ENCODE data around the gene PDLIM5.

PDLIM5 gene

GRCh38 chr4:94435874-94436273 lies 15.9 kb upstream of the PDLIM5 start:
- DNase-seq (ENCODE audit: low read depth): no peak
- no peak overlapping the region for H3K4me3 ChIP-seq (ENCODE audit: control insufficient read depth, low read depth, low read length)
- no peak for TF ChIP-seq CTCF (conservative IDR thresholded peaks at IDR 0.05; ENCODE audit: control insufficient read depth, insufficient read depth, low read depth, low read length)

- TF ChIP-seq CTCF (conservative IDR thresholded peaks at IDR 0.05; ENCODE audit: control insufficient read depth, insufficient read depth, low read depth, low read length): no peak
- no peak for DNase-seq (ENCODE audit: low read depth)
- no peak overlapping the region for H3K4me3 ChIP-seq (ENCODE audit: control insufficient read depth, low read depth, low read length)
Observed at GRCh38 chr4:94436512-94436911, 15.2 kb upstream of the PDLIM5 start.

- DNase-seq (ENCODE audit: low read depth): no peak
- no peak overlapping the region for H3K4me3 ChIP-seq (ENCODE audit: control insufficient read depth, low read depth, low read length)
- no peak for TF ChIP-seq CTCF (conservative IDR thresholded peaks at IDR 0.05; ENCODE audit: control insufficient read depth, insufficient read depth, low read depth, low read length)
Observed at GRCh38 chr4:94439606-94440005, 12.1 kb upstream of the PDLIM5 start.

- no peak for TF ChIP-seq CTCF (conservative IDR thresholded peaks at IDR 0.05; ENCODE audit: control insufficient read depth, insufficient read depth, low read depth, low read length)
- no peak overlapping the region for H3K4me3 ChIP-seq (ENCODE audit: control insufficient read depth, low read depth, low read length)
- DNase-seq (ENCODE audit: low read depth): no peak
Observed at GRCh38 chr4:94441838-94442237, 9.9 kb upstream of the PDLIM5 start.

GRCh38 chr4:94442251-94442650 lies 9.5 kb upstream of the PDLIM5 start:
- DNase-seq (ENCODE audit: low read depth): no peak
- no peak overlapping the region for H3K4me3 ChIP-seq (ENCODE audit: control insufficient read depth, low read depth, low read length)
- no peak for TF ChIP-seq CTCF (conservative IDR thresholded peaks at IDR 0.05; ENCODE audit: control insufficient read depth, insufficient read depth, low read depth, low read length)

GRCh38 chr4:94446386-94446785 lies 5.4 kb upstream of the PDLIM5 start:
- TF ChIP-seq CTCF (conservative IDR thresholded peaks at IDR 0.05; ENCODE audit: control insufficient read depth, insufficient read depth, low read depth, low read length): no peak
- no peak overlapping the region for H3K4me3 ChIP-seq (ENCODE audit: control insufficient read depth, low read depth, low read length)
- DNase-seq (ENCODE audit: low read depth): peak; percentile 97

GRCh38 chr4:94447754-94448411 lies 3.9 kb upstream of the PDLIM5 start:
- TF ChIP-seq CTCF (conservative IDR thresholded peaks at IDR 0.05; ENCODE audit: control insufficient read depth, insufficient read depth, low read depth, low read length): no peak
- no peak overlapping the region for H3K4me3 ChIP-seq (ENCODE audit: control insufficient read depth, low read depth, low read length)
- DNase-seq (ENCODE audit: low read depth): no peak

All from fibroblast of mammary gland (primary cell).